ENCODE results near the gene C12orf57. TPM values are rescaled to one million over a fixed set of nuclear protein-coding genes. Genes with fewer than 3 reads are reported as not detected.
"Not testable (repeated sequence)": the region's sequence is repeated elsewhere in the genome, so short reads cannot be mapped to it uniquely, and the experiment has no call there.

C12orf57 gene
- total RNA-seq: 190 and 197 TPM in 2 replicates

- Mint-ChIP-seq H3K9me3 (no peaks in the 10 kb centered on the region), H3K4me3 (peak within 1 kb of the TSS; percentile 96), H3K36me3 (ENCODE audit: low read depth) (peaks cover 25% of the 10 kb centered on the region), H3K4me1 (ENCODE audit: low read depth) (peaks cover 69% of the 10 kb centered on the region), H3K27ac (peak within 1 kb of the TSS; percentile 93), H3K27me3 (ENCODE audit: insufficient read depth) (no peaks in the 10 kb centered on the region)
- DNase-seq (ENCODE audit: low spot score): peak; percentile 78
- intact Hi-C loops (cut with micrococcal nuclease): loop anchor here (1.0 to 10.0 kb wide), 11 partner anchors 9 to 472 kb away; partner anchors contain the start of genes C1R, C1RL, EMG1 and GAPDH
Measured at GRCh38 chr12:6943722-6944380, at the start of gene C12orf57, which contains the start of gene RNU7-1. TSS of gene C12orf57 (plus strand) at chr12:6944022. CDS start at chr12:6944122, 100 bp downstream. TSS of gene RNU7-1 (plus strand) at chr12:6943816.

- Mint-ChIP-seq H3K27me3 (ENCODE audit: insufficient read depth) (no peaks in the 10 kb centered on the region), H3K9me3 (no peaks in the 10 kb centered on the region), H3K36me3 (ENCODE audit: low read depth) (peaks cover 1% of the 10 kb centered on the region), H3K27ac (no peak overlapping the region), H3K4me1 (ENCODE audit: low read depth) (peaks cover 20% of the 10 kb centered on the region), H3K4me3 (no peak overlapping the region)
- intact Hi-C loops (cut with micrococcal nuclease): loop anchor here (5.0 kb wide), 1 partner anchor 402 kb away; the partner anchor contains the start of genes MRPL51 and NCAPD2
- DNase-seq (ENCODE audit: low spot score): no peak
Measured at GRCh38 chr12:6894321-6894720, 49.5 kb upstream of the C12orf57 start.

GRCh38 chr12:6896846-6897435, 46.9 kb upstream of the C12orf57 start:
- intact Hi-C loops (cut with micrococcal nuclease): no loop called here
- peaks cover 1% of the 10 kb centered on the region for H3K36me3 Mint-ChIP-seq (ENCODE audit: low read depth)
- H3K27me3 Mint-ChIP-seq (ENCODE audit: insufficient read depth): no peaks in the 10 kb centered on the region
- no peak overlapping the region for H3K4me3 Mint-ChIP-seq
- H3K27ac Mint-ChIP-seq: no peak overlapping the region
- DNase-seq (ENCODE audit: low spot score): no peak
- no peaks in the 10 kb centered on the region for H3K9me3 Mint-ChIP-seq
- H3K4me1 Mint-ChIP-seq (ENCODE audit: low read depth): peaks cover 16% of the 10 kb centered on the region

GRCh38 chr12:6899427-6899826, 44.4 kb upstream of the C12orf57 start:
- H3K27ac Mint-ChIP-seq: no peak overlapping the region
- H3K9me3 Mint-ChIP-seq: no peaks in the 10 kb centered on the region
- no peak overlapping the region for H3K4me3 Mint-ChIP-seq
- peaks cover 11% of the 10 kb centered on the region for H3K4me1 Mint-ChIP-seq (ENCODE audit: low read depth)
- H3K36me3 Mint-ChIP-seq (ENCODE audit: low read depth): peaks cover 1% of the 10 kb centered on the region
- intact Hi-C loops (cut with micrococcal nuclease): no loop called here
- no peaks in the 10 kb centered on the region for H3K27me3 Mint-ChIP-seq (ENCODE audit: insufficient read depth)
- no peak for DNase-seq (ENCODE audit: low spot score)

- H3K27me3 Mint-ChIP-seq (ENCODE audit: insufficient read depth): no peaks in the 10 kb centered on the region
- peaks cover 11% of the 10 kb centered on the region for H3K4me1 Mint-ChIP-seq (ENCODE audit: low read depth)
- intact Hi-C loops (cut with micrococcal nuclease): loop anchor here (1.0 kb wide), 1 partner anchor 9 kb away; no protein-coding TSS in a partner anchor
- H3K4me3 Mint-ChIP-seq: no peak overlapping the region
- peak overlapping the region; percentile 16 for H3K27ac Mint-ChIP-seq
- no peak for DNase-seq (ENCODE audit: low spot score)
- H3K9me3 Mint-ChIP-seq: no peaks in the 10 kb centered on the region
- H3K36me3 Mint-ChIP-seq (ENCODE audit: low read depth): peaks cover 1% of the 10 kb centered on the region
Measured at GRCh38 chr12:6899837-6900519, 43.8 kb upstream of the C12orf57 start.

GRCh38 chr12:6902448-6902847, 41.4 kb upstream of the C12orf57 start:
- H3K4me1 Mint-ChIP-seq (ENCODE audit: low read depth): peaks cover 11% of the 10 kb centered on the region
- intact Hi-C loops (cut with micrococcal nuclease): no loop called here
- no peaks in the 10 kb centered on the region for H3K9me3 Mint-ChIP-seq
- no peaks in the 10 kb centered on the region for H3K27me3 Mint-ChIP-seq (ENCODE audit: insufficient read depth)
- peaks cover 1% of the 10 kb centered on the region for H3K36me3 Mint-ChIP-seq (ENCODE audit: low read depth)
- H3K4me3 Mint-ChIP-seq: no peak overlapping the region
- no peak overlapping the region for H3K27ac Mint-ChIP-seq
- no peak for DNase-seq (ENCODE audit: low spot score)

GRCh38 chr12:6903722-6904121, 40.1 kb upstream of the C12orf57 start:
- no peaks in the 10 kb centered on the region for H3K36me3 Mint-ChIP-seq (ENCODE audit: low read depth)
- H3K4me3 Mint-ChIP-seq: no peak overlapping the region
- no peak overlapping the region for H3K27ac Mint-ChIP-seq
- intact Hi-C loops (cut with micrococcal nuclease): loop anchor here (1.0 to 2.0 kb wide), 7 partner anchors 11 to 215 kb away; partner anchors contain the start of genes ENO2, LPCAT3, SPSB2 and USP5
- no peaks in the 10 kb centered on the region for H3K27me3 Mint-ChIP-seq (ENCODE audit: insufficient read depth)
- DNase-seq (ENCODE audit: low spot score): no peak
- no peaks in the 10 kb centered on the region for H3K9me3 Mint-ChIP-seq
- H3K4me1 Mint-ChIP-seq (ENCODE audit: low read depth): peaks cover 11% of the 10 kb centered on the region

- intact Hi-C loops (cut with micrococcal nuclease): loop anchor here (1.0 to 2.0 kb wide), 7 partner anchors 10 to 216 kb away; partner anchors contain the start of genes ENO2, LPCAT3, SPSB2 and USP5
- no peak within 1 kb of the TSS for H3K4me3 Mint-ChIP-seq
- no peaks in the 10 kb centered on the region for H3K27me3 Mint-ChIP-seq (ENCODE audit: insufficient read depth)
- no peak within 1 kb of the TSS for H3K27ac Mint-ChIP-seq
- no peaks in the 10 kb centered on the region for H3K9me3 Mint-ChIP-seq
- DNase-seq (ENCODE audit: low spot score): peak; percentile 97
- H3K4me1 Mint-ChIP-seq (ENCODE audit: low read depth): peaks cover 8% of the 10 kb centered on the region
- no peaks in the 10 kb centered on the region for H3K36me3 Mint-ChIP-seq (ENCODE audit: low read depth)
Measured at GRCh38 chr12:6904280-6905276, 39.2 kb upstream of the C12orf57 start, which contains the start of gene LRRC23. TSS of gene LRRC23 (plus strand) at chr12:6904822. CDS start at chr12:6905634, 812 bp downstream.

DNA sequence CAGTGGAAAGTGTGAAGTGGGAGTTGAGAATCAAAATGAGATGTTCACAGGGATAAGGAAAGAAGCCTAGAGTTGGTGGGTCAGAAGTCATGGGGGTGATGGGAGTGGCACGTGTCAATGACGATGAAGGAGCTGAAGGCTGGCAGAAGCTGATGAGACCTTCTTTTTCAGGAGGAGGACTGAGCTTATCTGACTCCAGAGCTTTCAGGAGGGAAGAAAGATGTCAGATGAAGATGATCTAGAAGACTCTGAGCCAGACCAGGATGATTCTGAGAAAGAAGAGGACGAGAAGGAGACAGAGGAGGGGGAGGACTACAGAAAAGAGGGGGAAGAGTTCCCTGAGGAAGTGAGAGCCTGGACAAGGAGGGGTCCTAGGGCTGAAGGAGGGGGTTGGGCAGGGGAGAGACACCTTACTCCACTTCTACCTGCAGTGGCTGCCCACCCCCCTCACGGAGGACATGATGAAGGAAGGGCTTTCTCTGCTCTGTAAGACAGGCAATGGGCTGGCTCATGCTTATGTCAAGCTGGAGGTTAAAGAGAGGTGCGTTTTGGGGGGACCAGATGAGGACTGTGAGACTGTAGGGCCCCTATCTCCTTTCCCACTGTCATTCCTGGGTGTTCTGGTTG, 38.3 kb upstream of the C12orf57 start:
- intact Hi-C loops (cut with micrococcal nuclease): loop anchor here (2.0 kb wide), 1 partner anchor 217 kb away; the partner anchor contains the start of gene ZNF384
- H3K27me3 Mint-ChIP-seq (ENCODE audit: insufficient read depth): no peaks in the 10 kb centered on the region

DNA sequence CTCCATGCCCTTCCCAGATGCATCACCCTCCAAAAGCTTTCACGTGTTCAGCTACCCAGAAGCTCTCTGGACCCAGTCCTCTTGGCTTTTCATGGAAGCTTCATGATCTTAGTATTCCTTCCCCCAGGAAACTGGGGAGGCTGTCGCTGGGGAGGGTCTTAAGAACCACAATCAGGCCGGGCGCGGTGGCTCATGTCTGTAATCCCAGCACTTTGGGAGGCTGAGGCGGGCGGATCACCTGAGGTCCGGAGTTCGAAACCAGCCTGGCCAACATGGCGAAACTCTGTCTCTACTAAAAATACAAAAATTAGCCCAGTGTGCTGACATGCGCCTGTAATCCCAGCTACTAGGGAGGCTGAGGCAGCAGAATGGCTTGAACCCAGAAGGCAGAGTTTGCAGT, 35.7 kb upstream of the C12orf57 start:
- H3K27ac Mint-ChIP-seq; DNase-seq (ENCODE audit: low spot score); H3K4me1 Mint-ChIP-seq (ENCODE audit: low read depth); H3K9me3 Mint-ChIP-seq; intact Hi-C loops (cut with micrococcal nuclease); H3K4me3 Mint-ChIP-seq; H3K27me3 Mint-ChIP-seq (ENCODE audit: insufficient read depth); H3K36me3 Mint-ChIP-seq (ENCODE audit: low read depth): not testable (repeated sequence)

More for the DNA sequence above, 38.3 kb upstream of the C12orf57 start:
- Mint-ChIP-seq H3K4me1 (ENCODE audit: low read depth) (no peaks in the 10 kb centered on the region), H3K9me3 (no peaks in the 10 kb centered on the region), H3K4me3 (no peak overlapping the region), H3K27ac (no peak overlapping the region), H3K36me3 (ENCODE audit: low read depth) (no peaks in the 10 kb centered on the region)
- DNase-seq (ENCODE audit: low spot score): no peak

- Mint-ChIP-seq H3K36me3 (ENCODE audit: low read depth) (no peaks in the 10 kb centered on the region), H3K27me3 (ENCODE audit: insufficient read depth) (no peaks in the 10 kb centered on the region), H3K4me1 (ENCODE audit: low read depth) (peaks cover 17% of the 10 kb centered on the region), H3K27ac (no peak overlapping the region), H3K9me3 (no peaks in the 10 kb centered on the region), H3K4me3 (no peak overlapping the region)
- DNase-seq (ENCODE audit: low spot score): no peak
- intact Hi-C loops (cut with micrococcal nuclease): no loop called here
Measured at GRCh38 chr12:6909421-6910145, 34.2 kb upstream of the C12orf57 start.

Data from activated T-helper 1 cell treated with anti-CD3 and anti-CD28 coated beads, Interleukin-12 subunit alpha, Interleukin-12 subunit beta, Interleukin-2, Interleukin-4 antibody, amounts not matched to agents 30 ng/mL and 10 ng/mL and 1 ng/mL, durations not matched to agents 14 hours and 24 hours and 36 hours (primary cell).